Parathyroid adenoma (tissue), 2 donors: ENCODE measurements around the gene PRLH.

Experiments used
- H2AFZ ChIP-seq: fragments of 300-600 bp; sonication (generic); one replicate; pipeline ENCODE4 v1.7.0; 2017; ENCODE audit warnings: antibody characterized with exemption, mild to moderate bottlenecking
- H3K27ac ChIP-seq: fragments of 300-600 bp; sonication (generic); one replicate; pipeline ENCODE4 v1.7.0; 2017
- H3K27me3 ChIP-seq: fragments of 300-600 bp; sonication (generic); one replicate; pipeline ENCODE4 v1.7.0; 2017; ENCODE audit warnings: low read length; ENCODE audit not compliant: control insufficient read depth, insufficient read depth
- H3K36me3 ChIP-seq: fragments of 300-600 bp; sonication (generic); one replicate; pipeline ENCODE4 v1.7.0; 2017; ENCODE audit warnings: low read length; ENCODE audit not compliant: control insufficient read depth, insufficient read depth
- H3K4me1 ChIP-seq: fragments of 300-600 bp; sonication (generic); one replicate; pipeline ENCODE4 v1.7.0; 2017; ENCODE audit warnings: control low read depth
- H3K4me2 ChIP-seq: fragments of 300-600 bp; sonication (generic); one replicate; pipeline ENCODE4 v1.7.0; 2017; ENCODE audit warnings: low read length
- H3K4me3 ChIP-seq: fragments of 300-600 bp; sonication (generic); one replicate; pipeline ENCODE4 v1.7.0; 2017; ENCODE audit warnings: low read depth, low read length
- H3K79me2 ChIP-seq: fragments of 300-600 bp; sonication (generic); one replicate; pipeline ENCODE4 v1.7.0; 2017; ENCODE audit warnings: control low read depth
- H3K9ac ChIP-seq: fragments of 300-600 bp; sonication (generic); one replicate; pipeline ENCODE4 v1.7.0; 2017; ENCODE audit warnings: mild to moderate bottlenecking
- H3K9me3 ChIP-seq: fragments of 300-600 bp; sonication (generic); one replicate; pipeline ENCODE4 v1.7.0; 2017; ENCODE audit warnings: low read length; ENCODE audit not compliant: control insufficient read depth
- TF ChIP-seq, protein P1 (sequence below): fragments of 300-600 bp; sonication (generic); IDR thresholded peaks from one replicate; pipeline ENCODE4 v1.7.0; 2017; ENCODE audit warnings: antibody characterized with exemption, mild to moderate bottlenecking
- donor health status: primary hyperparathyroidism.

PRLH gene, protein sequence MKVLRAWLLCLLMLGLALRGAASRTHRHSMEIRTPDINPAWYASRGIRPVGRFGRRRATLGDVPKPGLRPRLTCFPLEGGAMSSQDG

GRCh38 chr2:237566401-237567235, at the start of gene PRLH:
Gene PRLH, plus strand, starts transcription at chr2:237566574. Its CDS starts 0 bp downstream, at chr2:237566574.
- Histone ChIP-seq H3K79me2 (no peaks in the 10 kb centered on the region), H3K9ac (no peak within 1 kb of the TSS), H3K36me3 (no peaks in the 10 kb centered on the region), H3K27ac (no peak within 1 kb of the TSS), H3K27me3 (no peaks in the 10 kb centered on the region), H3K4me1 (peaks cover 1% of the 10 kb centered on the region), H2AFZ (no peak within 1 kb of the TSS), H3K4me2 (no peak within 1 kb of the TSS), H3K4me3 (no peak within 1 kb of the TSS), H3K9me3 (no peaks in the 10 kb centered on the region)
- TF ChIP-seq, protein P1, sequence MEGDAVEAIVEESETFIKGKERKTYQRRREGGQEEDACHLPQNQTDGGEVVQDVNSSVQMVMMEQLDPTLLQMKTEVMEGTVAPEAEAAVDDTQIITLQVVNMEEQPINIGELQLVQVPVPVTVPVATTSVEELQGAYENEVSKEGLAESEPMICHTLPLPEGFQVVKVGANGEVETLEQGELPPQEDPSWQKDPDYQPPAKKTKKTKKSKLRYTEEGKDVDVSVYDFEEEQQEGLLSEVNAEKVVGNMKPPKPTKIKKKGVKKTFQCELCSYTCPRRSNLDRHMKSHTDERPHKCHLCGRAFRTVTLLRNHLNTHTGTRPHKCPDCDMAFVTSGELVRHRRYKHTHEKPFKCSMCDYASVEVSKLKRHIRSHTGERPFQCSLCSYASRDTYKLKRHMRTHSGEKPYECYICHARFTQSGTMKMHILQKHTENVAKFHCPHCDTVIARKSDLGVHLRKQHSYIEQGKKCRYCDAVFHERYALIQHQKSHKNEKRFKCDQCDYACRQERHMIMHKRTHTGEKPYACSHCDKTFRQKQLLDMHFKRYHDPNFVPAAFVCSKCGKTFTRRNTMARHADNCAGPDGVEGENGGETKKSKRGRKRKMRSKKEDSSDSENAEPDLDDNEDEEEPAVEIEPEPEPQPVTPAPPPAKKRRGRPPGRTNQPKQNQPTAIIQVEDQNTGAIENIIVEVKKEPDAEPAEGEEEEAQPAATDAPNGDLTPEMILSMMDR, result no peak

- Histone ChIP-seq H3K9me3 (no peaks in the 10 kb centered on the region), H3K36me3 (no peaks in the 10 kb centered on the region), H3K27ac (no peak overlapping the region)
Observed at GRCh38 chr2:237517163-237517562, 49.2 kb upstream of the PRLH start.

GRCh38 chr2:237517990-237518389, 48.4 kb upstream of the PRLH start:
- Histone ChIP-seq H3K4me2 (no peak overlapping the region), H3K4me1 (no peaks in the 10 kb centered on the region), H3K36me3 (no peaks in the 10 kb centered on the region), H3K27ac (no peak overlapping the region), H3K4me3 (no peak overlapping the region), H3K27me3 (no peaks in the 10 kb centered on the region), H2AFZ (no peak overlapping the region), H3K9ac (no peak overlapping the region), H3K79me2 (no peaks in the 10 kb centered on the region), H3K9me3 (no peaks in the 10 kb centered on the region)
- TF ChIP-seq, protein P1, result no peak

More at GRCh38 chr2:237517163-237517562, 49.2 kb upstream of the PRLH start:
- TF ChIP-seq, protein P1, result no peak
- no peaks in the 10 kb centered on the region for H3K27me3 ChIP-seq
- no peaks in the 10 kb centered on the region for H3K79me2 ChIP-seq
- no peak overlapping the region for H3K4me3 ChIP-seq
- H3K4me2 ChIP-seq, result no peak overlapping the region
- H2AFZ ChIP-seq, result no peak overlapping the region
- H3K4me1 ChIP-seq, result no peaks in the 10 kb centered on the region
- no peak overlapping the region for H3K9ac ChIP-seq

DNA sequence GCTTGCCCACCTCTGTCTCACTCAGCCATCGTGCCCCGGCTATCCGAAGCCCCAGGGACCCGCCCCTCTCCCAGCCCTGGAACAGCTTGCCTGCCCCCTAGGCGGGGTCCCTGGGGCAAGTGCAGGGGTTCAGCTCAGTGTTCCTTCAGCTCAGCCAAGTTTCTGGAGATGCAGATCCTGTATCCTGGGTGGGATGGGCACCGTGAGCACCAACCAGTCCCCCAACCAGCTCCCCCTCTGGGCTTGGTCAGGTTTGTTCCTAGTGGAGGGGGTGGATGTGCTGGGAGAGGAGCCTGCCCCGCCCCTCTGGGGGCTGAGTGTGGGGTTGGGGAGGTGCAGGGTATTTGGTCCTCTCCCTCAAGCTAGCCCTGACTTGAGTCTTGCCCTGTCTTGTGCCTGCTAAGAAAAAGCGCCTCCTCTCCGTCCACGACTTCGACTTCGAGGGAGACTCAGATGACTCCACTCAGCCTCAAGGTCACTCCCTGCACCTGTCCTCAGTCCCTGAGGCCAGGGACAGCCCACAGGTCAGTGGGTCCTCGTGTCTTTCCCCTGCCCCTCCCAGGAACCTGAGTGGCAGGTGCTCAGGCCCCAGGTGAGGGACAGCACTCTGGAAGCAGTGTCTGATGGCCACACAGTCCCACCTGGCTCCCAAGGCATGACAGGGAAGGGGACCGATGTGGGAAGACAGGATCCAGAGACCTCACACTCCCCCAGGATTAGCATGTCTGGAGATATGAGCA, 46.7 kb upstream of the PRLH start:
- H3K27me3 ChIP-seq, result no peaks in the 10 kb centered on the region
- H3K4me3 ChIP-seq, result no peak overlapping the region
- H3K79me2 ChIP-seq, result no peaks in the 10 kb centered on the region
- H3K9me3 ChIP-seq, result no peaks in the 10 kb centered on the region
- H2AFZ ChIP-seq, result no peak overlapping the region
- no peak overlapping the region for H3K4me2 ChIP-seq
- TF ChIP-seq, protein P1, result no peak
- H3K4me1 ChIP-seq, result no peaks in the 10 kb centered on the region
- H3K27ac ChIP-seq, result no peak overlapping the region
- no peak overlapping the region for H3K9ac ChIP-seq
- no peaks in the 10 kb centered on the region for H3K36me3 ChIP-seq
